IPS-NIHi7 (cell line): ENCODE results near the gene CLK1.
"Not testable (repeated sequence)": the region's sequence is repeated elsewhere in the genome, so short reads cannot be mapped to it uniquely, and the experiment has no call there.

Experiments
- DNase-seq: peaks from one replicate; pipeline ENCODE4 v3.0.0; 2012; ENCODE audit warnings: mixed read lengths; ENCODE audit errors: extremely low spot score

The CLK1 gene

DNA sequence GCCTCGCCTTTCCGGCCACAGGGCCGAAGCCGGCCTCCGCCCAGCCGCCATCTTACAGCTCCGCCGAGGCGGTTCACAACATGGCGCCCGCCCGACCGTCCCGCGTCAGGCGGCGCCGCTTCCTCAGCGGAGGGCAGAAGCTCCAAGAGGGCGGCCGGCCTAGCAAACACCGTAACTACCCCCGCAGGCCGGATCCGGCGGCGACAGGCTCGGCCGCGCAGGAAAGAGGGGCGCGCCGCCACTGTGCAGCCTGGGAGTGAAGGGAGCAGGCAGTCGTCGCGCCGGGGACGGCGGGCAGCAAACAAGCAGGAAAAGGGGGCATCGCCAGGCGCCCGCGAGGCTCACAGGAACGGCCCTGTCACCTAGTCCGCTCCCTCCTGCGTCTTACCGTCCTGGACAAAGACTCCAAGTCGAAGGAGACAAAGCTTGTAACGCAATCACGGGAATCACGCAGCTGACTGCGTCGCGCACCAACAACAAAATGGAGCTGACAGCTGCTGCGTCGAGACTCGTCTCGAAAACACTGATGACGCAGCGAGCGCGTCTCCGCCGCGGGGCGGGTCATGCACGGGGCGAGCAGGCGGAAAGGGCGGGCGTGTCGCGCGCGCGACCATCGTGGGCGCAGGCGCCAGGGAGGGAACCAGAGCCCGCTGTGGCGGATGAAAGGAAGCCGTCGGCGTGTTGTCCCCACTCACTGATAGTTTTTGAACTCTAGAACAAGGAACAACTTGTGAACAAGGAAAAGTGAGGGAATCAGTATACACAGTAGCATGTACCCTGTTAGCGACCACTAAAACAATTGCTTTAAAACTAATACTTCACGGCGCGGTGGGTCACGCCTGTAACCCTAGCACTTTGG is at the start of gene CLK1:
TSS of gene CLK1 (minus strand) at position 483 of the 859 bp plus-strand sequence. CDS start 2,796 bp downstream, outside the sequence.
- DNase-seq, result peak; percentile 90

GRCh38 chr2:200913654-200914053 is 49.2 kb upstream of the CLK1 start:
- no peak for DNase-seq

- DNase-seq, result no peak
Measured at GRCh38 chr2:200909958-200910357, 45.5 kb upstream of the CLK1 start.

- DNase-seq, result peak; percentile 73
Measured at GRCh38 chr2:200905618-200906296, 41.3 kb upstream of the CLK1 start.

DNA sequence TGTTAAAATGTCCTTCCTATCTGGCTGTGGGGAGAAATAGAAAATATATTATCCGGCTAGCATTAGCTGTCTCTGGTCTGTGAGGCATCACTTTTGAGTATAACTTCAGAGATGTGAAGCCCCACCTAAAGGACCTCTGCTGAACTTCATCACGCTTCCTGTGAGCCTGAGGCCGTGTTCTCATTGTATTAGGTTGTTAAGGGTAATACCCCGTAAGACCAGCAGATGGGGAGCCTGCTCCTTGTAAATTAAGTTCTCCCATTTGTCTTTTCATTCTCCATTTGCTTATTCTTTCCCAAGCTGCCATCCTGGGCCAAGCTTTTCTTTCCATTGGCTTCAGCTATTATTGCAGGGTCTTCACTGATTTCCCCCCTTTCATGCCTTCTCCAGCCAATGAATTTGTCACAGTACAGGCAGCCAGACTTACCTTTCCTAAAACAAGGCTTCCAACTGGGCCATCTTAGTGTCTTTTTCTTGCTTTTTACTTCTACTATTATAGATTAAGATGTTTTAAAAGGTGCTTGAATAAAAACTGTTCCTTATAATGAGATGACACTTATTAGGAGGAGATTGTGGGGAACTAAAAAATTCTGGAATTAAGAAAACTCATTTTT is 37.1 kb upstream of the CLK1 start:
- DNase-seq, result peak; percentile 93

DNA sequence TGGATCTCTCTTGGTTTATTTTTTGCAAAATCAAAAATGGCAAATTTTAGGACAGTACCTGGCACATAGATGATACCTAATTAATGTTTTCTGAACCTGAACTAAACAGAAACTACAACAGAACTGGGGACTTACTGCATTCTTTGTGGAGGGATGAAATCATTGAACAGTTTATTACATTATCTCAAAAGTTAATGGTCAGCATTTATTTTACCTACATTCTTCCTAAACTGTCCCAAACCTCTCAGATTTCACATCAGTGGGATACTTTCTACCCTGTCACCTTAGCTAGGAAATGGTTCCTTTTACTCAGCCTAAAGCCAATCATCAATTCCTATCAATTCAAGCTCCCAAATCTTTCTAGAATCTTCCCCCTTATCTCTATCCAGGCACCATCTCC is 35.0 kb upstream of the CLK1 start:
- DNase-seq, result no peak

GRCh38 chr2:200888704-200889625 is 24.5 kb upstream of the CLK1 start, which contains the start of the genes NIF3L1 and PPIL3:
TSS of gene NIF3L1 (plus strand) at chr2:200889371. CDS start at chr2:200891944, 2,573 bp downstream.
TSS of gene PPIL3 (minus strand) at chr2:200889077. CDS start at chr2:200887615, 1,462 bp downstream.
- peak; percentile 94 for DNase-seq

GRCh38 chr2:200881715-200882249 is 17.3 kb upstream of the CLK1 start:
- not testable (repeated sequence) for DNase-seq

- DNase-seq, result no peak
Measured at GRCh38 chr2:200878289-200878880, 13.9 kb upstream of the CLK1 start.

DNA sequence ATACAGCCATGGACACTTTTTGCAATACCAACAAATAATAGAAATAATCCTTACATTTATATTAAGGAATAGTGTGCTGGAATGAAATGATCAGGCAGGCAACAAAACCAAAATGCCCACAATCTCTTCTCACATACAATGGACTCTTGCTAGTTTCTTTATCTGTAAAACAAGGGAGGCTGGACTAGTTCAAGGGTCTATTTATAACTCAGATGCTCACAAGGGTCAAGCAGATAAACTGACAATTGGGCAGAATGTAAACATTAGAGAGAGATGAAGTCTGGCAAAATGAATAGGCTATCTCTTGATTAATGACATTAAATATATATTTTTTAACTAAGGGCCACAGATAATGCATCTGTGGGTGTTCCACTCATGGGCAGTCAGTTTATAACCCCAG is 13.0 kb upstream of the CLK1 start:
- DNase-seq, result no peak

DNA sequence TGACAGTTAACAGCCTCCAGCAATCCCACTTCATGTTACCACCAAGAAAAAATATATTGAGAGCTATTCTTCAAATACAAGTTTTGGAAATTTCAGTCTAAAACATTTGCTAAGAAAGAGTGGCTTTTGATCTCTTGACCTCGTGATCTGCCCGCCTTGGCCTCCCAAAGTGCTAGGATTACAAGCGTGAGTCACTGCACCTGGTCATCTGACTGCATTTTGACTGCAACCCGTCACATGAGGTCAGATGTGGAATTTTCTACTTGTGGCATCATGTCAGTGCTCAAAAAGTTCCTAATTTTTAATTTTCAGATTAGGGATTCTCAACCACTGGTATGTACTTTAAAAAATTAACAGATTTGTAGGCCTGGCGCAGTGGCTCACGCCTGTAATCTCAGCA is 9.1 kb upstream of the CLK1 start:
- DNase-seq, result no peak

- no peak for DNase-seq
Measured at GRCh38 chr2:200871151-200871550, 6.7 kb upstream of the CLK1 start.

GRCh38 chr2:200869014-200869413 is 4.6 kb upstream of the CLK1 start:
- no peak for DNase-seq

GRCh38 chr2:200863782-200864175 is 679 bp downstream of the CLK1 start:
- no peak for DNase-seq

- DNase-seq, result no peak
Measured at GRCh38 chr2:200862532-200863000, 1.9 kb downstream of the CLK1 start.

DNA sequence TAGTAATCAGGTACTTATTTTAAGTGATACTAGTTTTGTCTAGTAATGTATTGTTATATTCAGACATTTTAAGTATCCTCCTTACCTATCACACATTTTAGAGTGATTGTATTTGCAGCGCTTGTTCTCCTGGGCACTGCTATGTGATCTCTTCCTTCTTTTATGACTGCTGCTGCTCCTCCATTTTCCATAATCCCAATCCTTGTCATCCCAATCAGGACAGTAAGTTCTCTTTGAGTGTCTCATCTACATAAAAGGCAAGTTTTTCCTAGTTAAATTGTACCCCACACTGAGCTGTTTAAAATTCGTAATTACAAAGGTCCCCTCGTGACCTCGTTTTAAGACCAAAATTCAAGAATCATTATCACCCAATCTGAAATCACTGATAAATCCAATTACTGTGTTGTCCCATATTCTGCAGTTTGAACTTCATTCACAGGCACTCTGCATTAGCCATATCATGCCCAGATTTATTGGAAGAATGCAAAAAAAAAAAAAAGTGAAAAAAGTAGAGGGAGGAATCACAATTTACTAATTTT is 2.8 kb downstream of the CLK1 start:
- DNase-seq, result no peak

- no peak for DNase-seq
Measured at GRCh38 chr2:200860092-200860795, 4.2 kb downstream of the CLK1 start.

DNA sequence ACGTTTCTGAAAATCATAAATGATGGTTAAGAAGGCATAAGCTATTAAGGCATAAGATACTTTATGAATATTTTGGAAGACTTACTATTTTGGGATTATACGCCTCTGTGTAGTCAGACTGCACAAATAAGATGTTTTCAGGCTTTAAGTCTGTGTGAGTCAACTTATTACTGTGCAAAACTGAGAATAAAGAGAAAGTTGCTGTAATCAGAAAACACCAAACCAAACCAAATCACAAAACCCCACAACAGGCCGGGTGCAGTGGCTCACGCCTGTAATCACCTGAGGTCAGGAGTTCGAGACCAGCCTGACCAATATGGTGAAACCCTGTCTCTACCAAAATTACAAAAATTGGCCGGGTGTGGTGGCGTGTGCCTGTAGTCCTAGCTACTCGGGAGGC is 7.7 kb downstream of the CLK1 start:
- DNase-seq, result no peak

DNA sequence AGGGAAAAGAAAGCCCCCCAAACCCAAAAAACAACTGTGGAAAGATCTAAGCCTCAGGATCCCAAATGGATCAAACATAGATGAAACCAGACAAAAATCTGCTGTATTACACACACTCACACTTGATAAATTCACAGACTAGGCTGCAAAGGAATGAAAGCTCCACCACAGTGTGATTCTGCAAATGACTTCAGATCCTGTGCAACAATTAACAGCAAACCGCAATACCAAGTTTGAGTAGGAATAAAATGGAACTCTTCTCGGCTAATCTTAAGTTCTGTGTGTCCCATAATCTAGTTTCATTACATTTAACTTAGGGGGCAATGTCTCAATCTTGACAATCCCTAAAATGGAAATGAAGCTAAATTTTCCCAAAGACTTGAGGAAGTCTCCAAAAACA is 11.9 kb downstream of the CLK1 start:
- DNase-seq, result no peak
